GM12875 (cell line): ENCODE measurements around the gene IGF2BP3.
A peak's percentile ranks its signal among the peaks of the same experiment; 100 is the strongest.

ENCODE experiments used
- H3K4me3 ChIP-seq: one replicate; pipeline ENCODE4 v1.5.1; 2011; ENCODE audit warnings: low read depth, low read length, control low read depth
- TF ChIP-seq, protein P1 (sequence below): IDR thresholded peaks from 2 replicates; pipeline ENCODE4 v1.5.1; 2011; ENCODE audit warnings: low read depth, mild to moderate bottlenecking, control low read depth, inconsistent platforms, low read length, moderate library complexity, borderline replicate concordance; ENCODE audit not compliant: insufficient read depth

IGF2BP3 gene

DNA sequence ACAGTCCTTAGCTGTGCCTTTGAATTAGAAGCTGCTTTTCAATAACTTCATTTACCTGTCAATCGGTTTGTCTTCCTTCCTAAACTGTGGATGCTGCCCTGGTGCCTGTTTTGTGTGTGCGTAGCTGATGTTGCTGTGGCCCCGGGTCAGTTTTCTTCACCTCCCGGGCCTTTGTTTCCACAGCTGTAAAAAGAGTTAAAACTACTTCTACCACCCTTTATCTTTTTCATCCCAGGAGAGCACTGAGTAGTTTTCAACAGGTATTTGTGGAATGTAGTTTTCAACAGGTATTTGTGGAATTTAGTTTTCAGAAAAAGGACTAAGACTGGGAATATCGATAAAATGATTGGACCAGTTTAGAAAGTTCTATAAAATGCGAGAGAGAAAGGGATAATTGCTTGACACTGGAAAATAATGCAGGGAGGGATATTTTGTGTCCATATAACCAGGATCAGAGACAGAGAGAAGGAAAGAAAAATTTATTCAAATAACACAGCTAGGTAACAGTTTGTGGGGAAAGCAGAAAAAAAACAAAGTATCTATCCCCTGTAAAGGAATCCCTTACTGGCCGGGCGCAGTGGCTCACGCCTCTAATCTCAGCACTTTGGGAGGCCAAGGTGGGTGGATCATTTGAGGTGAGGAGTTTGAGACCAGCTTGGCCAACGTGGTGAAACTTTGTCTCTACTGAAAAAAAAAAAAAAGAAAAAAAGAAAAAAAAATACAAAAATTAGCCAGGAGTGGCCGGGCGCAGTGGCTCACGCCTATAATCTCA, 15.9 kb upstream of the IGF2BP3 start:
- TF ChIP-seq, protein P1, sequence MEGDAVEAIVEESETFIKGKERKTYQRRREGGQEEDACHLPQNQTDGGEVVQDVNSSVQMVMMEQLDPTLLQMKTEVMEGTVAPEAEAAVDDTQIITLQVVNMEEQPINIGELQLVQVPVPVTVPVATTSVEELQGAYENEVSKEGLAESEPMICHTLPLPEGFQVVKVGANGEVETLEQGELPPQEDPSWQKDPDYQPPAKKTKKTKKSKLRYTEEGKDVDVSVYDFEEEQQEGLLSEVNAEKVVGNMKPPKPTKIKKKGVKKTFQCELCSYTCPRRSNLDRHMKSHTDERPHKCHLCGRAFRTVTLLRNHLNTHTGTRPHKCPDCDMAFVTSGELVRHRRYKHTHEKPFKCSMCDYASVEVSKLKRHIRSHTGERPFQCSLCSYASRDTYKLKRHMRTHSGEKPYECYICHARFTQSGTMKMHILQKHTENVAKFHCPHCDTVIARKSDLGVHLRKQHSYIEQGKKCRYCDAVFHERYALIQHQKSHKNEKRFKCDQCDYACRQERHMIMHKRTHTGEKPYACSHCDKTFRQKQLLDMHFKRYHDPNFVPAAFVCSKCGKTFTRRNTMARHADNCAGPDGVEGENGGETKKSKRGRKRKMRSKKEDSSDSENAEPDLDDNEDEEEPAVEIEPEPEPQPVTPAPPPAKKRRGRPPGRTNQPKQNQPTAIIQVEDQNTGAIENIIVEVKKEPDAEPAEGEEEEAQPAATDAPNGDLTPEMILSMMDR: no peak
- no peak overlapping the region for H3K4me3 ChIP-seq

DNA sequence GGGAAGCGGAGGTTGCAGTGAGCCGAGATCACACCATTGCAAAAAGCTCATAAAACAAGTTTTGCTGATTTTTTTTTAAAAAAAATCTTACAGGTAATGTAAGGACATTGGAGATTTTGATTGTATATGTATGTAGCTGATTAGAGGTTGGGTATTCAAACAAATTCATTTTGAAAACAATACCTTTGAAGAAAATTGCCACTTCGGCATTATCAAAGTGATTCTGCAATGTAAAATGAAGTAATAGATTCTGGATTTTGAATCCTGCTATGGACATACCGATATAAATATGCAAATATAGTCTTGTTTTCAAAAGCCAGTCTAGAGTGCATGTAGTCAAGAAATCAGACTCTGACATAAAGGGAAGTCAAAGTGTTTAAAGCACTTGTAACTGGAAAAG, 12.4 kb upstream of the IGF2BP3 start:
- TF ChIP-seq, protein P1: no peak
- no peak overlapping the region for H3K4me3 ChIP-seq

DNA sequence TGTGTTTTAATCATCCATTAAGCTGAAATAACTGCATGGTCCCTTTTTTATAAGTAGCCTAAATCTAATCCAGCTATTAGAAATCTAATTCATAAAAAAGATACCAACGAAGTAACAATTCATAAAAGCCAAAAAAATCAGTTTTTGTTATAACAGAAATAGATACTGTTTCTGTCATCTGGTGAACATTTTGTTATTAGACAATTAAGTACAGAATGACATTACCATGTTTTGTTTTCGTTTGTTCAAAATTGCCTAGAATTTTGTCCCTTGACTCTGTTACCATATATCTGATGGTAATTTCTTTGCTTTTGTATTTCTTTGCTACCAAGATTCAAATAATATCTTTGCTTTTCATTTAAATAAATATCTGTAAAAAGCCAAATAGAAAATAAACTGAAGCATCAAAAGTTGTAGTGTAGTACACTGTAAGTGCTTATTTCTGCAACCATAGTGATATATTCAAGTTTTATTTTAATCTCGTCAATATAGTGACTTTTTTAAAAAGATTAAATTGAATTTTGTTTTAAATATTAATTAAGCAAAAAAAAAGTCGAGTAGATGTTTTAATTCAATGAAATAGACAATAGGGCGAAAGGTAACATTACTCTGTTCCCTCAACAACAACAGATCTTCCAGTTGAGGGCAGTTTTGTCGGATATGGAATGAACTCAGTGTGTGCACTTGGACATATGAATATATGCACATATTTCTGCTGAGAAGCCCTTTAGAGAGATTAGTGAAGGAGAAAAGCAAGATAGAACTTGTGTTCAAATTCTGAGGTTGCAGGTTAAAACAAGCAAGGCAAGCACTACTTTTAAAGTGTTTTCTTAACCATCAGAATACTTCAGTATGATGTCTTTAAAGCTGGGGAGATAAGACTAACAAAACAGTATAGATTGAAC, 7.9 kb upstream of the IGF2BP3 start:
- no peak overlapping the region for H3K4me3 ChIP-seq
- TF ChIP-seq, protein P1: no peak

DNA sequence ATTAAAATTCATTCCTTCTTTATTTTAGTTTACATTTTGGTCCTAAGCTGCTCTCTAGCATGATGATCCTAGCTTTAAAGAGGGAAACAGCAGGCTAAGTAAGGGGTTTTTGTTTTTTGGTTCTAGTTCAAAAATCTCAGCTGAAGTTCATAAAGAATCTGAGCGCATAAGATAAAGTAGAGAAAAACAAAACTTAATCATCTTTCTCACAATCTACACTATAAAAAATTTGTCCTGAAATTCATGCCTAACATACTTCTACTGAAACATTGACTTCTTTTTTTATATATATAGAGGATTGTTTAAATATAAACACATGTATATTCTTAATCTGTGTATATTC, 6.8 kb upstream of the IGF2BP3 start:
- no peak overlapping the region for H3K4me3 ChIP-seq

DNA sequence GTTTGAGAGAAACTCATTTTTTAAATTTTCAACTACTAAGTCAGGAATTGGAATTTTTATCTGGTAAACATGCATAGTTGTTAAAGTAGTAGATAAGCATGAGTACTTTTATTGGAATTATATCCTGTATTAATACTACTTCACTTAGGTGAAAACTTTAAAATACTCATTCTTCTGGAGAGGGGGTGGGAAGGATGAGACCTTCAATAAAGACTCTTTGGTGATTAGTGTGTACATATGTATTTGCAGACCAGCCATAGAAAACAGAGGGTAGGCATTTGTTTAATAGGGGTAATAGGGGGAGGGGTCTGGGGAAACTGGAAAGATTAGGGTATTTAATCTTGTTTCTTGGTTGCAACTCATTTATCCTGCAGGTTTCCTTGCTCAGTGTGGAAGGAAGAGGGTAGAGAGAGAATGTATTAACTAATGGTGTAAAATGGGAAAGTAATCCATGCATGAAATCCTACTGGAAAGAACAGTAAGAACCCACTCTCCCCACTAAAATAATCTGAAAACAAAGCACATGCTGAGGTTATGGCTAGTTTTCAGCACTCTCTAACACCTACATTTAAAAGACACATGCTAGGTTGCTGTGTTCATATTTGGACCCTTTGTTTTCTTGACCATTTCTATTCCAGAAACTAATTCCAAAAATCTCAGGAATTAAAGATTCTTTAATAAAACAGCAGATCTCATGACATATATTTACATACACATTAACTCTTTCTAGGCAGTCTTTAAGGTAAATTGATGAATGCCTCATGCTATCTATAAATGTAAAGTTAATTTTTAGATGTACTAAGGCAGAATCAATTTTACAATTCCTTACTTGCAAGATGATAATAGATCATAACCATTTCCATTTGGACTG, 6.2 kb upstream of the IGF2BP3 start:
- H3K4me3 ChIP-seq: peak overlapping the region; percentile 36
- TF ChIP-seq, protein P1: no peak

More for the DNA sequence above, 6.8 kb upstream of the IGF2BP3 start:
- TF ChIP-seq, protein P1: no peak

DNA sequence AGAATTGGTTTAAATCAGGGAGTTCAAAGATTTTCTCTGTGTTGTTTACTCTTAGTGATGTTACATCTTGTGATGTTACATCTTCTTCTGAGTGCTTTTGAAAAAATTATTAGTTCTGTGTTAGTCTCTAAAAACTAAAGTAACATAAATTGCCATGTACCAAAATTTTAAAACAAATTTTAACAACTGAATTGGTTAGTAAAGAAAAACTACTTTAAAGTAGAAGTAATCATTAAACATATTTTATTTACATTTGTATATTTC, 5.2 kb upstream of the IGF2BP3 start:
- TF ChIP-seq, protein P1: no peak
- H3K4me3 ChIP-seq: peak overlapping the region; percentile 94
